Measurements from ENCODE around the gene OAS1.
"Not testable (repeated sequence)": the region's sequence is repeated elsewhere in the genome, so short reads cannot be mapped to it uniquely, and the experiment has no call there.

The OAS1 gene

GRCh38 chr12:112937741-112938719 is 31.3 kb downstream of the OAS1 start, which contains the start of gene OAS3:
Gene OAS3 (plus strand): TSS chr12:112938474. CDS start chr12:112938531, 57 bp downstream.
- no peak for DNase-seq

GRCh38 chr12:112938751-112939150 is 32.0 kb downstream of the OAS1 start:
- DNase-seq: no peak

- no peak for DNase-seq
These were observed 33.1 kb downstream of the OAS1 start for GRCh38 chr12:112939761-112940381.

- DNase-seq: no peak
These were observed 35.0 kb downstream of the OAS1 start for GRCh38 chr12:112941528-112942335.

- no peak for DNase-seq
These were observed 35.8 kb downstream of the OAS1 start for GRCh38 chr12:112942572-112942971.

- DNase-seq: no peak
These were observed 37.4 kb downstream of the OAS1 start for GRCh38 chr12:112944024-112944690.

- DNase-seq: no peak
These were observed 38.8 kb downstream of the OAS1 start for GRCh38 chr12:112945515-112945914.

GRCh38 chr12:112946236-112947000 is 39.7 kb downstream of the OAS1 start:
- no peak for DNase-seq

- no peak for DNase-seq
These were observed 40.6 kb downstream of the OAS1 start for GRCh38 chr12:112947314-112947713.

- no peak for DNase-seq
These were observed 41.0 kb downstream of the OAS1 start for GRCh38 chr12:112947761-112948160.

GRCh38 chr12:112948806-112949205 is 42.0 kb downstream of the OAS1 start:
- DNase-seq: no peak

- no peak for DNase-seq
These were observed 43.9 kb downstream of the OAS1 start for GRCh38 chr12:112950701-112951100.

- not testable (repeated sequence) for DNase-seq
These were observed 50.4 kb downstream of the OAS1 start for GRCh38 chr12:112957125-112957524.

- DNase-seq: no peak
These were observed 54.3 kb downstream of the OAS1 start for GRCh38 chr12:112961074-112961473.

- no peak for DNase-seq
These were observed 54.8 kb downstream of the OAS1 start for GRCh38 chr12:112961536-112961935.

GRCh38 chr12:112962561-112962960 is 55.8 kb downstream of the OAS1 start:
- DNase-seq: no peak

- DNase-seq: no peak
These were observed 56.6 kb downstream of the OAS1 start for GRCh38 chr12:112963227-112963861.

GRCh38 chr12:112964067-112964670 is 57.4 kb downstream of the OAS1 start:
- no peak for DNase-seq

- no peak for DNase-seq
These were observed 58.2 kb downstream of the OAS1 start for GRCh38 chr12:112964915-112965314.

GRCh38 chr12:112965643-112966042 is 58.9 kb downstream of the OAS1 start:
- no peak for DNase-seq

GRCh38 chr12:112967306-112967705 is 60.5 kb downstream of the OAS1 start:
- no peak for DNase-seq

All from NCI-H524 treated with DMSO at 0.1 percent for 48 hours (cell line).